SJCRH30 (cell line): ENCODE measurements around the gene UQCRHL. TPM values are rescaled to one million over a fixed set of nuclear protein-coding genes. Genes with fewer than 3 reads are reported as not detected.

ENCODE experiments used
- DNase-seq, 2 experiments: peaks; one replicate each; pipeline ENCODE4 v3.0.0-alpha.2; 2015 to 2020
- H3K27ac ChIP-seq: fragments of 250-450 bp; sonication (Bioruptor Pico); 2 replicates; pipeline ENCODE4 v1.5.1; 2020; ENCODE audit warnings: mild to moderate bottlenecking, moderate library complexity
- H3K27me3 ChIP-seq: fragments of 250-450 bp; sonication (Bioruptor Pico); 2 replicates; pipeline ENCODE4 v1.5.1; 2020; ENCODE audit warnings: mild to moderate bottlenecking, moderate library complexity
- H3K36me3 ChIP-seq: fragments of 250-450 bp; sonication (Bioruptor Pico); 2 replicates; pipeline ENCODE4 v1.5.1; 2020; ENCODE audit warnings: mild to moderate bottlenecking, moderate library complexity
- H3K4me1 ChIP-seq: fragments of 250-450 bp; sonication (Bioruptor Pico); 2 replicates; pipeline ENCODE4 v1.5.1; 2020; ENCODE audit warnings: mild to moderate bottlenecking, moderate library complexity
- H3K4me3 ChIP-seq: fragments of 250-450 bp; sonication (Bioruptor Pico); 2 replicates; pipeline ENCODE4 v1.5.1; 2020; ENCODE audit warnings: mild to moderate bottlenecking, moderate library complexity
- H3K9me3 ChIP-seq: fragments of 250-450 bp; sonication (Bioruptor Pico); replicated peaks from 2 replicates; pipeline ENCODE4 v1.5.1; 2020; ENCODE audit warnings: mild to moderate bottlenecking, moderate library complexity
- total RNA-seq: library from RNA; depleted of rRNA; stranded (reverse); fragments of >200 nt; shearing (Covaris generic); gene quantifications from 2 replicates; pipeline ENCODE4 v1.2.3, GENCODE V29; 2014; rRNA removed

The UQCRHL gene
- total RNA-seq, 1 experiment from 2014 or later = 8.6 TPM

DNA sequence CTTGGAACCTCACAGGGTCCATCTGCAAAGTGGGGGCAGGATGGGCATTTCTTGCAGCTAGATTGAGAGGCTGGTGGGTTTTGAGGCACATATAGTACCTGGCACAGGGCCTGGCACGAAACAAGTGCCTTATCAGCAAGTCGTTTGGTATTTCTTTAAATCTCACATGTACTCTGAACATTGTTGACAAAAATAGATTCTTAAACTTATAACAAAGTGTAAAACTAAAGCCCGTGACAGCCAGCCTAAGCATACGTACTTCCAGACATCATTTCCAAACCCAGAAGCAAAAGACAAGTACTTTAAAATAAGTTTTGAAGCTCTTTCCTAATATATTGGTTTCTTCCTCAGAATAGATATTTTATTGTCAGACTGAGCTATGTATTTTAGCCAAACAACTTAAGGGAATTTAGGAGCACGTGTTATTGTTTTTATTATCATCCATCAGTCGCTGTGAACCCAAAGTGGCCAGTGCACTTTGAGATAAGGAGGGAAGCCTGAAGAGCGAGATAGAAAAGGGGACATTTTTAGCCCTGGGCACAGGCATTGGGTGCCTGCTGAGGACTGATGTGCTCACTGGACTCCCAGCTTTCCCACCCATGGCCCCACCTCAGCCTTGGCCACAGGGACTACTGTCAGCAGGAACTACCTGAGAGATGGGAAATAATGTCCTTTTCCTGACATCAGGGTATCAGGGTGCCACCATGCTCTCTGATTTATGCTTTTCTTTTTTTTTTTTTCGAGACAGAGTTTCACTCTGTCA is 45.9 kb downstream of the UQCRHL start:
- Histone ChIP-seq H3K4me3 (no peak overlapping the region), H3K27me3 (no peaks in the 10 kb centered on the region), H3K9me3 (no peaks in the 10 kb centered on the region), H3K4me1 (peaks cover 34% of the 10 kb centered on the region), H3K27ac (no peak overlapping the region), H3K36me3 (no peaks in the 10 kb centered on the region)
- no peak for DNase-seq

DNA sequence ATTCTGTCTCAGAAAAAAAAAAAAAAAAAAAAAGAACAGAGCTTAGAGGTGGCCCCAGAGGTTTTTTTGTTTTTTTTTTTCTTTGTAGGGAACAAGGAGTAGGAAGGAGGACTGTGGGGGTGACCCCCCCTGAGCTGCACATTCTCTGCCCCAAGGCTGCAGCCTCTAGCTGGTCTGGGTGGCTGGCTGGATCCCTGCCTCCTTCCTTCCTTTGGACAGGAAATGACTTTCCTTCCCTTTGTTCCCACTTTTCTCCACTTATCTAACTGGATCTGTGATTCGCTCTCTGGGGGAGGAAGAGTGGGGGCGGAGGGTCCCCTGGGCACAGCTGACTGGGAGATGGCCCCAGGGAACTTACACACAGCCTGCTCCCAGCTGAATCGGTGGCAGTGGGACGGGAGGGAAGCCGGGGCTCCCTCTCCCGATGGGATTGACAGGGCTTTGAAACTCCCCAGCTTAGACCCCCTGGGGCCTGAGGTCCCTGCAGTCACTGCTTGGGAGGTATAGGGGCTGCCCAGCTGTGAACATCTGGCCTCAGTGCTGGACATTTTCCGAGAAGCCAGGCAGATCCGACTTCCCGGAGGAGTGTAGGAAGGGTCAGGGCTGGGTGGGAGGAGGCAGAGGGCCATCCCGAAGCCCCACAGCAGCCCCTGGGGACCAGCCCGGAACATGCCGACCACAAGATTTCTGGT is 46.8 kb downstream of the UQCRHL start:
- no peaks in the 10 kb centered on the region for H3K27me3 ChIP-seq
- no peaks in the 10 kb centered on the region for H3K9me3 ChIP-seq
- peak overlapping the region; percentile 2; the same call in 1 of the 2 replicates for H3K27ac ChIP-seq
- peak; percentile 72 to 84 for DNase-seq
- peaks cover 41% of the 10 kb centered on the region for H3K4me1 ChIP-seq
- H3K4me3 ChIP-seq = peak overlapping the region; percentile 34
- no peaks in the 10 kb centered on the region for H3K36me3 ChIP-seq

DNA sequence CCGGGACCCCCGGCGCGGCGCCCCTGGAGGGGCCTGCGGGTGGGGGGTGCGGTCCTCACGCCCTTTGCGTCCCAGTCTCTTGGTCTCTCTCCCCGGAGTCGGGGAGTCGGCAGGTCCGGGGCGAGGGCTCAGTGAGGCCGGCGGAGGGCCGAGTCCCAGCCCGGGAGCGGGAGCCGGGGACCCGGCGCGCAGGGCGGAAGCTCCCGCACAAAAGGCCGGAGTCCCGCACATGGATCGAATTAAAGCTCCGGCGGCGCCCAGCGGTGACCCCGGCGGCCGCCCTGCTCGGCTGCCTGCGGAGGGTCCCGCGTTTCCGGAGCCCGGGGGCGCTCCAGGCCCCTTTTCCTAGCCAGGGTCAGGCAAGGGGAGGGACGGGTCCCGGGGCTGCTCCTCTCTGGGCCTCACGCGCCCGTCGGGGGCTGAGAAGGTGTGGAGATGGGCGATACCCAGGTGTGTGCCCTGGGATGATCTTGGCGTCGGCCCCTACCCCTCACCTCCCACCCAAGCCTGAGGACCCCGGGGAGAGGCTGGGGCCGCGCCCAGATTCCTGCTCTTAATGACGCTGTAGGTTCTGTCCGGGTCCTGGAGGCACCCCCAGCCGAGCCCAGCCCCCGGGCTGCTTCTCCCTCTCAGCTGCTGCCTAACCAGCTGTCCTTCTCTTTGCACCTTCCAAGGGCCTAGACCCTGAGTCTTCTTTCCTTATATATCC is 48.3 kb downstream of the UQCRHL start:
- Histone ChIP-seq H3K9me3 (0 out of 2 replicates have a peak, but pooled peaks cover 3% of the 10 kb centered on the region), H3K4me1 (peaks cover 47% of the 10 kb centered on the region), H3K27me3 (no peaks in the 10 kb centered on the region), H3K27ac (no peak overlapping the region), H3K36me3 (no peaks in the 10 kb centered on the region), H3K4me3 (peak overlapping the region; percentile 62)
- peak; percentile 47 to 59 for DNase-seq

DNA sequence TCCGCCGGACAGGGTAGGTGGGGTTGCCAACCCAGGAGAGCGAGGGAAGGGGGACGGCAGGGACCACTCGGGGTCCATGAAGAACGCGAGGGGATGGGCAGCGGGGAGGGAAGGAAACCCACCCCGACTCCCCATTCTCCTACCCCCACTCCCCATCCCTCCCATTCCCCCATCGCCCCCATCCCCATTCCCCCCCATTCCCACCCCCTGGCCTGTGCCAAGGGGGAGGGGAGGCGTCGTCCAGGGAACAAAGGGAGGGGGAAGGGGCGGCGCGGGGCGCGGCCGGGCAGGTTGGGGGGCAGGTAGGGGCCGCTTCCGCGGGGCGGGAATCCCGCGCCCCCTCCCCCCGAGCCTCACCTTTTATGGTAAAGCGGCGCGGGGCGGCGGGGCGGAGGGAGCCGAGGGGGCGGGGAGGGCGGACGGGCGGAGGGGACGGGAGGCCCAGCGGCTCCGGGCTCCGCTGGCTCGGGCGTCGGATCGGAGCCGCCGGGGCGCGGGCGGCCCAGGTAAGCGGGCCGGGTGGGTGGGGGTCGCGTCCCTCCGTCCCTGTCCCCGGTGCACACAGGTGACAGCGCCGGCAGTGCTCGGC is 49.0 kb downstream of the UQCRHL start, which contains the start of gene FBLIM1:
TSS of gene FBLIM1 (plus strand) at position 453 of the 589 bp plus-strand sequence. CDS start 6,189 bp downstream, outside the sequence.
- Histone ChIP-seq H3K9me3 (0 out of 2 replicates have a peak, but pooled peaks cover 3% of the 10 kb centered on the region), H3K4me3 (peak within 1 kb of the TSS; percentile 62), H3K27ac (no peak within 1 kb of the TSS), H3K36me3 (no peaks in the 10 kb centered on the region), H3K4me1 (peaks cover 47% of the 10 kb centered on the region), H3K27me3 (no peaks in the 10 kb centered on the region)
- no peak for DNase-seq

DNA sequence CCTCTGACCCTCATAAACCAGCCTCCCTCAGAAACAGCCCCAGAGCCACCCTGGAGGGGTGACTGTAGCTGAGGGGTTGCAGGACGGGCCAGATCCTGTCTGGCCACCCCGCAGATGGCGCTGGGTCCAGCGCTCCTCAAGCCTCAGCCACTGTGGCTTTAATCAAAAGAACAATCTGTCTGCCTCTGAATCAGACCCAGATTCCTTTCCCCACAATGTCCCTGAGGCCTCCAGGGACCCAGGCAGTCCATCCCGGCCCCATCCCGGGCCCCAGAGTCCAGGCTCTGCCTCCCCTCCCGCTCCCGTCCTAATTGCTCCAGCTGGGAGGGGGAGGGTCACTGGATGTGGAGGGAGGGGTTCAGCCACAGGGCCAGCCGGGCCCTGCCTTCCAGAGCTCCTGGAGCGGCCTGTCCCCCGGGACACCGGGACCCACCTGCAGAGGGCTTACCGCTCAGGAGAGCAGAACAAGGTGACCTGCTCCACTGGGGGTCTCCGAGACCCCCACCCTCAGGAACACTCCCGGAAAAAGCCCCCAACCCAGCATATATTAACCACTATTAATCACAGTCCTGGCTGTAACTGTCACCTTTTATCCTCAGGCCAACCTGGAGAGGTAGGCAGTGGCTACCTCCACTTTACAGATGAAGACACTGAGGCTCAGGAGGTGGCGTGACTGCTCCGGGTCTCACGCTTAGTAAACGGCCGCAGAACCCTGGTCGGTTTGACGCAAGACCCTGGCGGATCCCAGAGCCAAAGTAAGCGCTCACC is 49.7 kb downstream of the UQCRHL start:
- Histone ChIP-seq H3K36me3 (no peaks in the 10 kb centered on the region), H3K9me3 (0 out of 2 replicates have a peak, but pooled peaks cover 3% of the 10 kb centered on the region), H3K4me1 (peaks cover 47% of the 10 kb centered on the region), H3K27me3 (no peaks in the 10 kb centered on the region), H3K27ac (no peak overlapping the region), H3K4me3 (no peak overlapping the region)
- peak; percentile 54 to 68 for DNase-seq

Other genes with a start within 250 kb of the UQCRHL start
- not detected in 2 replicates for gene AGMAT, start 222.6 kb downstream of the UQCRHL start, total RNA-seq
- 27.5 and 29.1 TPM in 2 replicates for gene DDI2, start 190.2 kb downstream of the UQCRHL start, total RNA-seq
- 33.6 and 36.2 TPM in 2 replicates for gene PLEKHM2, start 123.3 kb downstream of the UQCRHL start, total RNA-seq
- gene SLC25A34, start 71.4 kb downstream of the UQCRHL start, total RNA-seq = 2.8 and 3.5 TPM in 2 replicates
- gene TMEM82, start 65.2 kb downstream of the UQCRHL start, total RNA-seq = not detected in 2 replicates
- gene FBLIM1, start 48.9 kb downstream of the UQCRHL start, total RNA-seq = 6.7 and 9.0 TPM in 2 replicates
- gene SPEN, start 40.1 kb upstream of the UQCRHL start, total RNA-seq = 47.2 and 55.7 TPM in 2 replicates
- gene ZBTB17, start 168.5 kb upstream of the UQCRHL start, total RNA-seq = 27.1 and 34.9 TPM in 2 replicates
- gene SRARP, start 196.6 kb upstream of the UQCRHL start, total RNA-seq = not detected in 2 replicates
- gene HSPB7, start 210.4 kb upstream of the UQCRHL start, total RNA-seq = 81.4 and 83.9 TPM in 2 replicates
- 0.42 TPM in 1 of 2 replicates, not detected in the other for gene CLCNKA, start 214.4 kb upstream of the UQCRHL start, total RNA-seq
- 0.08 TPM in 1 of 2 replicates, not detected in the other for gene CLCNKB, start 236.1 kb upstream of the UQCRHL start, total RNA-seq